Bronchial epithelial cell (primary cell): ENCODE measurements around the gene GDNF. TPM values are rescaled to one million over a fixed set of nuclear protein-coding genes. Genes with fewer than 3 reads are reported as not detected.

Source experiments
- DNase-seq: peaks from one replicate; pipeline ENCODE4 v3.0.0-alpha.2; 2010; ENCODE audit warnings: low read depth
- FAIRE-seq: peaks from 2 replicates; lab custom pipeline; 2011; peaks lifted over from hg19 to GRCh38; lab: Jason Lieb, UNC
- H3K27me3 ChIP-seq: 2 replicates; pipeline ENCODE4 v1.5.1; 2011; ENCODE audit warnings: low read length; ENCODE audit not compliant: control insufficient read depth, insufficient read depth
- H3K36me3 ChIP-seq: 2 replicates; pipeline ENCODE4 v1.5.1; 2011; ENCODE audit warnings: low read length; ENCODE audit not compliant: control insufficient read depth, insufficient read depth
- H3K4me3 ChIP-seq: 2 replicates; pipeline ENCODE4 v1.5.1; 2011; ENCODE audit warnings: mild to moderate bottlenecking, low read depth, low read length, control low read depth
- CTCF ChIP-seq: IDR thresholded peaks from 2 replicates; pipeline ENCODE4 v1.5.1; 2011; ENCODE audit warnings: mild to moderate bottlenecking, moderate library complexity, low read length, control low read depth, inconsistent platforms; ENCODE audit not compliant: insufficient read depth, severe bottlenecking
- total RNA-seq: library from RNA; depleted of rRNA; stranded (reverse); fragments of >200 nt; gene quantifications from 2 replicates; pipeline ENCODE4 v1.2.1, GENCODE V29; 2014

Gene GDNF
- total RNA-seq, 1 donor from 2014 or later = under 0.01 TPM

- FAIRE-seq (no peak), DNase-seq (no peak)
- Histone ChIP-seq H3K4me3 (no peak overlapping the region), H3K36me3 (no peaks in the 10 kb centered on the region), H3K27me3 (peaks cover 45% of the 10 kb centered on the region)
- TF ChIP-seq CTCF = no peak
These were observed 4.4 kb downstream of the GDNF start for GRCh38 chr5:37835380-37835973.

DNA sequence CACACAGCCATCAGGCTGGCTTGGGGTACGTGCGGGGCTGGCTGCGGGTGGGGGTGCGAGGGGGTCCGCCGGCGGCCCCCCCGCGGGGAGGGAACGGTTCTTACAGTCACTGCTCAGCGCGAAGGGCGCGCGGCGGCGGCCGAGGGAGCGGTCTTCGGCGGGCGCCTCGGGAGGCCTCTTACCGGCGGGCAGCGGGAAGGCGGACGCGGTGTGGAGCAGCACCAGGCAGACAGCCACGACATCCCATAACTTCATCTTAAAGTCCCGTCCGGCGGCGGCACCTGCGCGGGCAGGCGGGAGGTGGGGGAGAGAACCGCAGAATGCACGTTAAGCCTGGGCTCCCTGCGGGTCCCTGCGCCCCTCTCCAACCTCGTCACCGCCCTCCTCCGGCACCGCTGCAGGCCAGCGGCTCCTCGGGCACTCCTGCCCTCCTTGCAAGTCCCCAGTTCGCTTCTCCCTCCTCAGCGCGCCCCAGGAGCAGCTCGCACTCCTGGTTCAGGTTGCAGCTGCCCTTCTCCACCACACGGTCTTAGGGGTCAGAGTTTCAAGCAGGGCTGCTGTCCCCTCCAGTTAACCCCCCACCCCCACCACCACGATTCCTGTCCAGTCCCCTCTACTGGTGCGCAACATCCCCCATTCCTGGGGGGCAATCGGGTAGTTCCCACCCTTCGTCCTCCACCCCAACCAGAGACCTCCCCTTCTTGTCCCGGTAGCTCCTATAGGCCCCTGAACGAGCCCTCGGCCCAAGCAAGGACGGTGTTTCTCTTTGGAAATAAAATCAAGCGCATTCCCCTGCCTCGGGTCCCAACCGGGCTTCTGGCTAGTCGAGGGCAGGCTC lies 5.1 kb downstream of the GDNF start:
- Histone ChIP-seq H3K36me3 (no peaks in the 10 kb centered on the region), H3K27me3 (peaks cover 45% of the 10 kb centered on the region), H3K4me3 (no peak overlapping the region)
- no peak for DNase-seq
- no peak for TF ChIP-seq CTCF
- FAIRE-seq = no peak

DNA sequence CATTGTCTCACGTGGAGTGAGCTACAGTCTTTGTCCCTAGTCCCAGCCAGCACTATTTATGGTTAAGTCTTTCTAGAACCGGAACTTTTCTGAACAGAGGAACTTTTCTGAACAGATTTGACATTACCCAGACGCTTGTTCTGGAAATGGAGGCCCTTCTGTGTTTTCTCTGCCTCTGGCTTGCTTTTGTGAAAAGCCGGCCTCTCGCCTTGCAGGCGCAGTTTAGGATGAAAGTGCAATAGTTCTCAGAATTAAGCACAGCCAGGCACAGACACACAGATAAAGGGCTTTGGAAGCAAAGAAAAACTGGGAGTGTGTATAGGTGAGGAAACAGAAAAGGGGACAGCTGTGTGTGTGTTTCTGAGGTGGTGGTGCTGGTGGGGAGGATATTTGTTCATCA lies 5.9 kb downstream of the GDNF start:
- no peak for TF ChIP-seq CTCF
- Histone ChIP-seq H3K27me3 (peaks cover 40% of the 10 kb centered on the region), H3K36me3 (no peaks in the 10 kb centered on the region), H3K4me3 (no peak overlapping the region)
- no peak for FAIRE-seq
- no peak for DNase-seq

GRCh38 chr5:37831821-37832534 lies 7.9 kb downstream of the GDNF start:
- peak; percentile 18 for FAIRE-seq
- no peak for TF ChIP-seq CTCF
- DNase-seq = peak; percentile 51
- H3K27me3 ChIP-seq = peaks cover 32% of the 10 kb centered on the region
- no peaks in the 10 kb centered on the region for H3K36me3 ChIP-seq
- H3K4me3 ChIP-seq = no peak overlapping the region

DNA sequence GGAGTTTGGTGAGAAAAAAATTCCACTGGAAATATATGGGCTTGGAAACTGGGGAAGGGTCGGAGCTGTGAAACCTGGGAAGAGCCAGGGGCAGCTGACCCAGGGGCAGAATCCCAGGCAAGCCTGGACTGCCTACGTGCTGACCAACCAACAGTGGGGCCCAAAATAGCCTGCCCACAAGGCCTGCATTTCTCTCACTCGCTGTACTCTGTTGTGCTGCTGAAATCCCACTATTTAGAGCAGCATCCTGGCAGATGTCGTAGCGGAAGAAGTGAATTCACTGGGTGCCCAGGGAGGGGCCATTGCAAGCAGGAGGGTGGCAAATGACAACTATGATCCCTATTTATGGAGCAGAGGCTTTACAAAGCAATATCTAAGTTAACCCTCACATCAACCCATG lies 9.5 kb downstream of the GDNF start:
- Histone ChIP-seq H3K36me3 (no peaks in the 10 kb centered on the region), H3K27me3 (peaks cover 24% of the 10 kb centered on the region), H3K4me3 (no peak overlapping the region)
- FAIRE-seq (no peak), DNase-seq (no peak)
- TF ChIP-seq CTCF = no peak
